Naive thymus-derived CD4-positive, alpha-beta T cell (primary cell): ENCODE data around the gene KCTD20. TPM values are rescaled to one million over a fixed set of nuclear protein-coding genes. Genes with fewer than 3 reads are reported as not detected.

ENCODE experiments used
- ATAC-seq: fragments of 150-1000 bp; cut with Tn5 transposase; 2 replicates; pipeline ENCODE4 v1.10.0; 2021; ENCODE audit warnings: mild to moderate bottlenecking, moderate library complexity
- CTCF ChIA-PET: fragments of 350-600 bp; sonication (Branson Sonifier 250); formaldehyde crosslinking; loops from one replicate; lab custom pipeline; 2021; ENCODE audit warnings: antibody characterized with exemption; lab: Charles Lee
- POLR2A ChIA-PET: fragments of 350-600 bp; sonication (Branson Sonifier 250); formaldehyde crosslinking; loops from one replicate; lab custom pipeline; 2021; ENCODE audit warnings: antibody characterized with exemption, inconsistent platforms; lab: Charles Lee
- DNase-seq, 9 donors: peaks; one replicate each; pipeline versions ENCODE4 v3.0.0 to v3.0.0-alpha.2; 2020 to 2022; ENCODE audit warnings: mixed read lengths in 1 of 9
- H3K27ac ChIP-seq: one replicate; pipeline ENCODE4 v1.7.0; 2013; ENCODE audit warnings: mild to moderate bottlenecking, low read depth, low read length, moderate library complexity
- H3K27me3 ChIP-seq, 2 donors: one replicate each; pipeline ENCODE4 v1.7.0; 2013; ENCODE audit warnings: low read length in 2 of 2, mild to moderate bottlenecking in 2 of 2, moderate library complexity in 2 of 2; ENCODE audit not compliant: control insufficient read depth in 2 of 2, insufficient read depth in 2 of 2
- H3K36me3 ChIP-seq, 3 experiments: 1 replicate in 2 of 3; 2 replicates in 1 of 3; pipeline ENCODE4 v1.7.0; 2013; ENCODE audit warnings: low read length in 3 of 3, mild to moderate bottlenecking in 3 of 3, moderate library complexity in 1 of 3; ENCODE audit not compliant: insufficient read depth in 3 of 3, control insufficient read depth in 2 of 3
- H3K4me1 ChIP-seq, 2 donors: one replicate each; pipeline ENCODE4 v1.7.0; 2013; ENCODE audit warnings: low read length in 2 of 2, mild to moderate bottlenecking in 2 of 2, moderate library complexity in 1 of 2; ENCODE audit not compliant: control insufficient read depth in 2 of 2, insufficient read depth in 2 of 2
- H3K4me3 ChIP-seq: 2 replicates; pipeline ENCODE4 v1.7.0; 2013; ENCODE audit warnings: mild to moderate bottlenecking, low read length
- H3K9me3 ChIP-seq, 3 experiments: 1 replicate in 2 of 3; 2 replicates in 1 of 3; pipeline ENCODE4 v1.7.0; 2013; ENCODE audit warnings: low read length in 3 of 3; ENCODE audit not compliant: control insufficient read depth in 2 of 3
- H3K27ac Mint-ChIP-seq, 9 donors: one replicate each; pipeline ENCODE4 v1.8.0; 2020 to 2022; ENCODE audit warnings: mixed read lengths in 9 of 9, mild to moderate bottlenecking in 8 of 9, moderate library complexity in 5 of 9, inconsistent platforms in 2 of 9
- H3K27me3 Mint-ChIP-seq, 5 donors: one replicate each; pipeline ENCODE4 v1.8.0; 2021 to 2022; ENCODE audit warnings: mixed read lengths in 5 of 5, mild to moderate bottlenecking in 1 of 5
- H3K36me3 Mint-ChIP-seq, 5 donors: one replicate each; pipeline ENCODE4 v1.8.0; 2020 to 2022; ENCODE audit warnings: mixed read lengths in 5 of 5, mild to moderate bottlenecking in 3 of 5, inconsistent platforms in 1 of 5
- H3K4me1 Mint-ChIP-seq, 7 donors: one replicate each; pipeline ENCODE4 v1.8.0; 2020 to 2022; ENCODE audit warnings: mixed read lengths in 7 of 7, mild to moderate bottlenecking in 3 of 7, inconsistent platforms in 1 of 7
- H3K4me3 Mint-ChIP-seq, 10 donors: one replicate each; pipeline ENCODE4 v1.8.0; 2020 to 2022; ENCODE audit warnings: mild to moderate bottlenecking in 10 of 10, mixed read lengths in 10 of 10, moderate library complexity in 6 of 10, inconsistent platforms in 2 of 10
- H3K9me3 Mint-ChIP-seq, 11 donors: one replicate each; pipeline ENCODE4 v1.8.0; 2020 to 2022; ENCODE audit warnings: mixed read lengths in 11 of 11, mild to moderate bottlenecking in 4 of 11, inconsistent platforms in 1 of 11, moderate library complexity in 1 of 11
- intact Hi-C, 2 donors: fragments of 100-400 bp; cut with micrococcal nuclease; formaldehyde crosslinking; loops; one replicate each; pipeline ENCODE4 v1.15.1; 2023
- polyA plus RNA-seq, 2 donors: library from polyadenylated mRNA; unstranded; fragments of 300-500 nt; fragmentation: Illumina TruSeq; gene quantifications; one replicate each; pipeline ENCODE4 v1.2.3, GENCODE V29; 2021
- total RNA-seq, 6 experiments: library from RNA in 5 of 6; stranded (reverse) in 5 of 6; gene quantifications; 1 replicate in 5 of 6; 2 replicates in 1 of 6; pipeline ENCODE4 v1.2.3 and lab custom pipeline; 2021 to 2026

Gene KCTD20
- total and polyA plus RNA-seq, 7 experiments from 2014 or later, result 27.7 to 55.8 (median 33.1) TPM

DNA sequence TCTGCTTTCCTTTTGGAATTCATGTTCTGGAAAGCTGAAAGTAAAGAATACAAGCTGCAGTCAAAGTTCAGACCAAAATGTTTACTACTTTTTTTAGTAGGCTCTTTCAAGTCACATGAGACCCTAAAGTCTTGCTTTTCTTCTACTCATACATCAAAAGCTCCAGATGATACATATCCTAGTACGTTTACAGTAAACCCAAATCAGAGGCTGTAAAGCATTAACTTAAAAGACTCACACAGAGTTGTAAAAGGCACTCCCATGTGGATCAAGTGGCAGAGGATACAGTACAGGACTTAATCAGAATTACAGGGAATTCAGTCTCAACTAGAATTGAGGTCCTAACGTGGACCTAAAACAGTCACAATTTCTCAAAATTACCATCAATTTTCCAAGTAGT lies 63.8 kb downstream of the KCTD20 start:
- Histone ChIP-seq H3K4me3 (no peak overlapping the region), H3K9me3 (no peaks in the 10 kb centered on the region), H3K36me3 (peaks cover 27 to 59% (median 33%) of the 10 kb centered on the region in 3 experiments), H3K4me1 (peaks cover 13 to 38% of the 10 kb centered on the region in 2 donors), H3K27me3 (no peaks in the 10 kb centered on the region), H3K27ac (peak overlapping the region; percentile 15)
- ChIA-PET POLR2A (interaction anchor here (0.6 to 4.1 kb wide), 11 partner anchors 16 to 312 kb away, joined by 3 to 19 read pairs (median 4); partner anchors contain the start of gene SRSF3), CTCF (interaction anchor here (1.4 kb wide), 1 partner anchor 9 kb away, joined by 3 read pairs; no protein-coding TSS in a partner anchor)
- DNase-seq (peak in 1 of 9 donors; percentile 17), ATAC-seq (peak; percentile 46)
- H3K4me3 Mint-ChIP-seq, result peak overlapping the region in 8 of 10 donors; percentile 45 to 76 (median 60)
- intact Hi-C loops, result loop anchor here in 1 of 2 donors (2.0 kb wide), 2 partner anchors 14 to 40 kb away; partner anchors contain the start of gene STK38
- H3K4me1 Mint-ChIP-seq, result peaks cover 20 to 61% (median 48%) of the 10 kb centered on the region in 7 donors
- peak overlapping the region in 8 of 9 donors; percentile 38 to 95 (median 84) for H3K27ac Mint-ChIP-seq
- no peaks in the 10 kb centered on the region for H3K27me3 Mint-ChIP-seq
- H3K36me3 Mint-ChIP-seq, result peaks cover 20 to 73% (median 37%) of the 10 kb centered on the region in 5 donors
- peaks cover 0 to 2% (median 0%) of the 10 kb centered on the region in 11 donors for H3K9me3 Mint-ChIP-seq

GRCh38 chr6:36508532-36508931 lies 65.7 kb downstream of the KCTD20 start:
- Mint-ChIP-seq H3K27me3 (no peaks in the 10 kb centered on the region), H3K27ac (peak overlapping the region in 6 of 9 donors; percentile 23 to 95 (median 66)), H3K4me3 (peak overlapping the region in 1 of 10 donors; percentile 45), H3K4me1 (peaks cover 20 to 63% (median 47%) of the 10 kb centered on the region in 7 donors), H3K9me3 (peaks cover 0 to 2% (median 0%) of the 10 kb centered on the region in 11 donors), H3K36me3 (peaks cover 23 to 69% (median 38%) of the 10 kb centered on the region in 5 donors)
- H3K27me3 ChIP-seq, result no peaks in the 10 kb centered on the region
- DNase-seq (no peak), ATAC-seq (no peak)
- peaks cover 24 to 63% (median 29%) of the 10 kb centered on the region in 3 experiments for H3K36me3 ChIP-seq
- H3K4me1 ChIP-seq, result peaks cover 13 to 38% of the 10 kb centered on the region in 2 donors
- H3K9me3 ChIP-seq, result no peaks in the 10 kb centered on the region
- no peak overlapping the region for H3K27ac ChIP-seq
- intact Hi-C loops, result no loop called here
- ChIA-PET POLR2A (interaction anchor here (0.7 to 1.3 kb wide), 3 partner anchors 8 to 40 kb away, joined by 3 to 4 read pairs (median 4); no protein-coding TSS in a partner anchor), CTCF (no interaction called here)
- H3K4me3 ChIP-seq, result no peak overlapping the region

DNA sequence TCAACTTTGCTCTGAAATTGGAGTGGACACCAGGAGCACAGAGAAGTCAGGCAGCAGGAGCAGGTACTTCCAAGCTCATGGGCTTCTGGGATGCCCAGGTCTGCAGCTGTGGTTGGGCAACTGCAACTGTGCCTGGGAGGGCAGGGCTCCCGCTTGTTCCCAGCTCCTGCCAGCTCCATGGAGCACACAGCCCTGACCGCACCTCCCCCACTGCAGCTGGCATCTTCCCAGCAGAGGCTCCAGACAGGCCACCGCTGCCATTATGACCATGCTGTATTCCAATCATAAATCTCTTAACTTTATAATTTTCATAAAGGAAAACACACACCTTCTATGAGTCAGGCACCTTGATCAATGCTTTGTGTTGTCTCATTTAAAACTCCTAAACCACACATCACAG lies 67.6 kb downstream of the KCTD20 start:
- Mint-ChIP-seq H3K27ac (peak overlapping the region in 6 of 9 donors; percentile 9 to 65 (median 36)), H3K9me3 (peaks cover 0 to 2% (median 0%) of the 10 kb centered on the region in 11 donors), H3K4me1 (peaks cover 24 to 56% (median 41%) of the 10 kb centered on the region in 7 donors), H3K4me3 (no peak overlapping the region), H3K36me3 (peaks cover 14 to 67% (median 39%) of the 10 kb centered on the region in 5 donors), H3K27me3 (no peaks in the 10 kb centered on the region)
- H3K27ac ChIP-seq, result no peak overlapping the region
- intact Hi-C loops, result no loop called here
- H3K9me3 ChIP-seq, result no peaks in the 10 kb centered on the region
- no peaks in the 10 kb centered on the region for H3K27me3 ChIP-seq
- ATAC-seq, result no peak
- H3K4me1 ChIP-seq, result peaks cover 16 to 30% of the 10 kb centered on the region in 2 donors
- no peak for DNase-seq
- peaks cover 6 to 59% (median 16%) of the 10 kb centered on the region in 3 experiments for H3K36me3 ChIP-seq
- H3K4me3 ChIP-seq, result no peak overlapping the region
- CTCF ChIA-PET, result no interaction called here
- POLR2A ChIA-PET, result interaction anchor here (0.7 to 1.6 kb wide), 2 partner anchors 9 to 25 kb away, joined by 3 to 4 read pairs; no protein-coding TSS in a partner anchor

GRCh38 chr6:36514554-36515456 lies 72.0 kb downstream of the KCTD20 start:
- no peaks in the 10 kb centered on the region for H3K27me3 ChIP-seq
- ChIA-PET CTCF (interaction anchor here (1.3 kb wide), 1 partner anchor 17 kb away, joined by 3 read pairs; no protein-coding TSS in a partner anchor), POLR2A (interaction anchor here (0.8 to 1.2 kb wide), 2 partner anchors 25 kb away, joined by 3 to 4 read pairs; no protein-coding TSS in a partner anchor)
- Mint-ChIP-seq H3K27ac (peak overlapping the region in 7 of 9 donors; percentile 2 to 73 (median 41)), H3K9me3 (no peaks in the 10 kb centered on the region), H3K36me3 (peaks cover 3 to 61% (median 36%) of the 10 kb centered on the region in 5 donors), H3K27me3 (no peaks in the 10 kb centered on the region), H3K4me1 (peaks cover 19 to 55% (median 44%) of the 10 kb centered on the region in 7 donors), H3K4me3 (no peak overlapping the region)
- DNase-seq (no peak), ATAC-seq (no peak)
- H3K27ac ChIP-seq, result no peak overlapping the region
- no peaks in the 10 kb centered on the region for H3K9me3 ChIP-seq
- no peak overlapping the region for H3K4me3 ChIP-seq
- intact Hi-C loops, result no loop called here
- peaks cover 14 to 65% (median 15%) of the 10 kb centered on the region in 3 experiments for H3K36me3 ChIP-seq
- peaks cover 8 to 21% of the 10 kb centered on the region in 2 donors for H3K4me1 ChIP-seq

DNA sequence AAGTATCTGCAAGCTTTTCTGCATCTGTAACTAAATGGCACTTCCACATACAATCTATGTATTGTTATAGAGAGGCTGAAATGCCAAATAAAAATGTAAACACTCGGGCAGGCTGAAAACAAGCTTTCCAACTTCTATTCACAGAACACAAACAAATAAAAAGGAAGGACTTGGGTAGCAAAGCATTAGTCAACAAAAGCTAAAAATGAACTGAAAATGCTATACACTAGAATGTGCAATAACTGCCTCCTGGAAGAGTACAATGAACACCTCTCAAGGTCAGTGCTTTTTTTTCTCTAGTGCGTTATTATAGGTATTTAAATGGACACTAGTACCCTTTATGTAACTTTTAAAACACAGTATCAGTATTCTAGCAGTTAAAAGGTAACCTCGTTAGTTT lies 73.0 kb downstream of the KCTD20 start:
- Mint-ChIP-seq H3K36me3 (peaks cover 3 to 61% (median 38%) of the 10 kb centered on the region in 5 donors), H3K4me3 (peak overlapping the region in 1 of 10 donors; percentile 21), H3K27ac (peak overlapping the region in 6 of 9 donors; percentile 3 to 74 (median 48)), H3K9me3 (no peaks in the 10 kb centered on the region), H3K4me1 (peaks cover 23 to 61% (median 54%) of the 10 kb centered on the region in 7 donors), H3K27me3 (no peaks in the 10 kb centered on the region)
- CTCF ChIA-PET, result interaction anchor here (0.6 to 1.3 kb wide), 3 partner anchors 10 to 624 kb away, joined by 3 read pairs; no protein-coding TSS in a partner anchor
- intact Hi-C loops, result loop anchor here in 1 of 2 donors (2.0 kb wide), 1 partner anchor 17 kb away; no protein-coding TSS in a partner anchor
- DNase-seq (no peak), ATAC-seq (no peak)
- peaks cover 12 to 60% (median 22%) of the 10 kb centered on the region in 3 experiments for H3K36me3 ChIP-seq
- peaks cover 8 to 25% of the 10 kb centered on the region in 2 donors for H3K4me1 ChIP-seq
- H3K27me3 ChIP-seq, result no peaks in the 10 kb centered on the region
- H3K27ac ChIP-seq, result no peak overlapping the region
- POLR2A ChIA-PET, result interaction anchor here (0.6 to 1.9 kb wide), 7 partner anchors 7 to 72 kb away, joined by 3 to 5 read pairs (median 3); no protein-coding TSS in a partner anchor
- H3K9me3 ChIP-seq, result no peaks in the 10 kb centered on the region
- H3K4me3 ChIP-seq, result no peak overlapping the region

GRCh38 chr6:36516559-36516958 lies 73.8 kb downstream of the KCTD20 start:
- Histone ChIP-seq H3K4me3 (no peak overlapping the region), H3K27me3 (no peaks in the 10 kb centered on the region), H3K4me1 (peaks cover 8 to 25% of the 10 kb centered on the region in 2 donors), H3K9me3 (no peaks in the 10 kb centered on the region), H3K27ac (no peak overlapping the region), H3K36me3 (peaks cover 11 to 60% (median 27%) of the 10 kb centered on the region in 3 experiments)
- Mint-ChIP-seq H3K27me3 (no peaks in the 10 kb centered on the region), H3K36me3 (peaks cover 3 to 60% (median 39%) of the 10 kb centered on the region in 5 donors), H3K27ac (peak overlapping the region in 7 of 9 donors; percentile 15 to 83 (median 53)), H3K9me3 (no peaks in the 10 kb centered on the region), H3K4me1 (peaks cover 23 to 64% (median 57%) of the 10 kb centered on the region in 7 donors), H3K4me3 (peak overlapping the region in 2 of 10 donors; percentile 18 to 32)
- DNase-seq, result no peak
- intact Hi-C loops, result loop anchor here in 1 of 2 donors (2.0 kb wide), 1 partner anchor 16 kb away; no protein-coding TSS in a partner anchor
- ChIA-PET POLR2A (interaction anchor here (0.6 to 1.9 kb wide), 8 partner anchors 8 to 559 kb away, joined by 3 to 5 read pairs (median 4); no protein-coding TSS in a partner anchor), CTCF (interaction anchor here (0.6 to 1.3 kb wide), 3 partner anchors 16 to 625 kb away, joined by 3 to 4 read pairs (median 3); no protein-coding TSS in a partner anchor)
- no peak for ATAC-seq
